GM23248 (cell line): ENCODE data around the gene BIRC7. TPM values are rescaled to one million over a fixed set of nuclear protein-coding genes. Genes with fewer than 3 reads are reported as not detected.

Source experiments
- DNase-seq: peaks from one replicate; pipeline ENCODE4 v3.0.0-alpha.2; 2015
- H2AFZ ChIP-seq: fragments of 200-600 bp; sonication (generic); 2 replicates; pipeline ENCODE4 v1.6.1; 2016; ENCODE audit warnings: antibody characterized with exemption
- H3F3A ChIP-seq: fragments of 200-600 bp; sonication (generic); 2 replicates; pipeline ENCODE4 v1.6.1; 2016; ENCODE audit warnings: mild to moderate bottlenecking, antibody characterized with exemption, mixed run types; ENCODE audit not compliant: insufficient read depth
- H3K27ac ChIP-seq: fragments of 200-600 bp; sonication (generic); 2 replicates; pipeline ENCODE4 v1.5.1; 2016; ENCODE audit warnings: mild to moderate bottlenecking
- H3K27me3 ChIP-seq: fragments of 200-600 bp; sonication (generic); replicated peaks from 2 replicates; pipeline ENCODE4 v1.6.1; 2016; ENCODE audit warnings: mild to moderate bottlenecking; ENCODE audit not compliant: insufficient read depth
- H3K36me3 ChIP-seq: fragments of 200-600 bp; sonication (generic); 2 replicates; pipeline ENCODE4 v1.6.1; 2016; ENCODE audit warnings: low read depth, mild to moderate bottlenecking
- H3K4me1 ChIP-seq: fragments of 200-600 bp; sonication (generic); 2 replicates; pipeline ENCODE4 v1.6.1; 2016; ENCODE audit warnings: mild to moderate bottlenecking; ENCODE audit not compliant: insufficient read depth
- H3K4me2 ChIP-seq: fragments of 200-600 bp; sonication (generic); one replicate; pipeline ENCODE4 v1.6.1; 2016; ENCODE audit warnings: mild to moderate bottlenecking; ENCODE audit not compliant: unreplicated experiment
- H3K4me3 ChIP-seq: fragments of 200-600 bp; sonication (generic); 2 replicates; pipeline ENCODE4 v1.5.1; 2016; ENCODE audit warnings: mild to moderate bottlenecking
- H3K79me2 ChIP-seq: fragments of 200-600 bp; sonication (generic); 2 replicates; pipeline ENCODE4 v1.6.1; 2016; ENCODE audit warnings: mild to moderate bottlenecking; ENCODE audit not compliant: insufficient read depth
- H3K9ac ChIP-seq: fragments of 200-600 bp; sonication (generic); 2 replicates; pipeline ENCODE4 v1.6.1; 2016; ENCODE audit warnings: mild to moderate bottlenecking
- H3K9me2 ChIP-seq: fragments of 200-600 bp; sonication (generic); 2 replicates; pipeline ENCODE4 v1.6.1; 2016; ENCODE audit warnings: mixed run types, mild to moderate bottlenecking, moderate library complexity; ENCODE audit not compliant: insufficient read depth
- H3K9me3 ChIP-seq: fragments of 200-600 bp; sonication (generic); one replicate; pipeline ENCODE4 v1.6.1; 2017; ENCODE audit warnings: low read depth
- H4K20me1 ChIP-seq: fragments of 200-600 bp; sonication (generic); 2 replicates; pipeline ENCODE4 v1.6.0; 2016; ENCODE audit not compliant: insufficient read depth
- EZH2 ChIP-seq: fragments of 200-600 bp; sonication (generic); IDR thresholded peaks from 2 replicates; pipeline ENCODE4 v1.6.1; 2018; ENCODE audit warnings: antibody characterized with exemption, mild to moderate bottlenecking; ENCODE audit not compliant: insufficient read depth, poor library complexity, severe bottlenecking
- EZH2phosphoT487 ChIP-seq: fragments of 200-600 bp; sonication (generic); IDR thresholded peaks from 2 replicates; pipeline ENCODE4 v1.6.1; 2018; ENCODE audit warnings: antibody characterized with exemption, moderate library complexity, mild to moderate bottlenecking, low read depth; ENCODE audit not compliant: insufficient read depth
- WGBS, 2 experiments: methylation state at CpG; one replicate each; pipeline ENCODE4 v1.1.6; 2015 to 2017; ENCODE audit warnings: low lambda C conversion rate in 2 of 2, low coverage in 1 of 2; ENCODE audit errors: missing lambda C conversion rate in 2 of 2; 5-methylcytosine and 5-hydroxymethylcytosine counted together
- in situ Hi-C: fragments of 300-500 bp; cut with MboI; formaldehyde crosslinking; loops from 2 replicates; pipeline ENCODE4 v1.15.0; 2020
- polyA plus RNA-seq: library from polyadenylated mRNA; unstranded; fragments of >200 nt; fragmentation: Nextera tagmentation; extraction: Ambion mirVana; gene quantifications from 2 replicates; pipeline ENCODE4 v1.2.1, GENCODE V29; 2016
- total RNA-seq: library from RNA; depleted of rRNA; stranded (reverse); fragments of >200 nt; shearing (Covaris generic); gene quantifications from 2 replicates; pipeline ENCODE4 v1.2.3, GENCODE V29; 2014

BIRC7 gene
- total and polyA plus RNA-seq, 2 experiments from 2014 or later, result not detected

- H3K79me2 ChIP-seq, result peaks cover 64% of the 10 kb centered on the region
- H3K4me3 ChIP-seq, result no peak overlapping the region
- no peak overlapping the region for H2AFZ ChIP-seq
- H3K27ac ChIP-seq, result no peak overlapping the region
- peaks cover 28% of the 10 kb centered on the region; the same call in 1 of the 2 replicates for H3K36me3 ChIP-seq
- in situ Hi-C loops, result no loop called here
- no peak overlapping the region for H3K9ac ChIP-seq
- H4K20me1 ChIP-seq, result no peaks in the 10 kb centered on the region; the same call in 1 of the 2 replicates
- no peaks in the 10 kb centered on the region for H3K27me3 ChIP-seq
- TF ChIP-seq EZH2phosphoT487 (no peak), EZH2 (no peak)
- WGBS, 2 experiments, result 87 to 88% methylated on average over 6 of the region's 6 CpGs
- H3K9me3 ChIP-seq, result no peaks in the 10 kb centered on the region
- H3K4me1 ChIP-seq, result no peaks in the 10 kb centered on the region
- H3F3A ChIP-seq, result no peaks in the 10 kb centered on the region
- no peak for DNase-seq
- no peak overlapping the region for H3K4me2 ChIP-seq
- H3K9me2 ChIP-seq, result no peaks in the 10 kb centered on the region
Measured at GRCh38 chr20:63280371-63280770, 44.7 kb downstream of the BIRC7 start.

- H3K79me2 ChIP-seq, result peaks cover 57% of the 10 kb centered on the region
Measured at GRCh38 chr20:63280929-63281545, 45.3 kb downstream of the BIRC7 start.

GRCh38 chr20:63281742-63282665 lies 46.3 kb downstream of the BIRC7 start:
- Histone ChIP-seq H3K27ac (no peak overlapping the region), H3K4me2 (no peak overlapping the region), H3K79me2 (peaks cover 47% of the 10 kb centered on the region), H3K36me3 (peaks cover 26% of the 10 kb centered on the region; the same call in 1 of the 2 replicates), H3K4me3 (no peak overlapping the region), H4K20me1 (no peaks in the 10 kb centered on the region), H3K27me3 (no peaks in the 10 kb centered on the region), H3K9me3 (no peaks in the 10 kb centered on the region), H3K9me2 (no peaks in the 10 kb centered on the region), H3K9ac (no peak overlapping the region), H3K4me1 (no peaks in the 10 kb centered on the region), H2AFZ (no peak overlapping the region), H3F3A (no peaks in the 10 kb centered on the region)
- DNase-seq, result no peak
- 93% methylated on average over 30 to 38 of the region's 38 CpGs for WGBS, 2 experiments
- in situ Hi-C loops, result no loop called here
- no peak for TF ChIP-seq EZH2

More at GRCh38 chr20:63280929-63281545, 45.3 kb downstream of the BIRC7 start:
- Histone ChIP-seq H2AFZ (no peak overlapping the region), H3K4me3 (no peak overlapping the region), H3K27ac (no peak overlapping the region), H3K4me1 (no peaks in the 10 kb centered on the region), H3K27me3 (no peaks in the 10 kb centered on the region), H3K9me3 (no peaks in the 10 kb centered on the region), H3K9ac (no peak overlapping the region), H3K36me3 (peaks cover 28% of the 10 kb centered on the region; the same call in 1 of the 2 replicates), H3F3A (no peaks in the 10 kb centered on the region), H3K4me2 (no peak overlapping the region), H3K9me2 (no peaks in the 10 kb centered on the region), H4K20me1 (no peaks in the 10 kb centered on the region)
- DNase-seq, result peak; percentile 52
- TF ChIP-seq EZH2phosphoT487, result no peak
- TF ChIP-seq EZH2, result no peak
- in situ Hi-C loops, result no loop called here
- 65 to 69% methylated on average over 12 to 19 of the region's 19 CpGs for WGBS, 2 experiments

GRCh38 chr20:63282946-63283345 lies 47.2 kb downstream of the BIRC7 start:
- in situ Hi-C loops, result no loop called here
- WGBS, 2 experiments, result 90 to 95% methylated on average over 17 of the region's 17 CpGs

More at GRCh38 chr20:63282946-63283345, 47.2 kb downstream of the BIRC7 start:
- H3K36me3 ChIP-seq, result peaks cover 26% of the 10 kb centered on the region; the same call in 1 of the 2 replicates
- no peak overlapping the region for H3K4me2 ChIP-seq
- H3K4me1 ChIP-seq, result no peaks in the 10 kb centered on the region
- no peak overlapping the region for H3K4me3 ChIP-seq
- H3K27me3 ChIP-seq, result no peaks in the 10 kb centered on the region
- no peak overlapping the region for H3K9ac ChIP-seq
- no peak overlapping the region for H3K27ac ChIP-seq
- H3F3A ChIP-seq, result no peaks in the 10 kb centered on the region
- TF ChIP-seq EZH2 (no peak), EZH2phosphoT487 (no peak)
- no peak overlapping the region for H2AFZ ChIP-seq
- no peaks in the 10 kb centered on the region for H3K9me3 ChIP-seq
- peaks cover 38% of the 10 kb centered on the region for H3K79me2 ChIP-seq
- H3K9me2 ChIP-seq, result no peaks in the 10 kb centered on the region
- no peak for DNase-seq
- H4K20me1 ChIP-seq, result no peaks in the 10 kb centered on the region
